ENCODE results near the gene DLG3. TPM values are rescaled to one million over a fixed set of nuclear protein-coding genes. Genes with fewer than 3 reads are reported as not detected.
A peak's percentile ranks its signal among the peaks of the same experiment; 100 is the strongest.

Gene DLG3
- total and polyA plus RNA-seq, 11 donors = 6.1 to 14.8 (median 9.6) TPM

DNA sequence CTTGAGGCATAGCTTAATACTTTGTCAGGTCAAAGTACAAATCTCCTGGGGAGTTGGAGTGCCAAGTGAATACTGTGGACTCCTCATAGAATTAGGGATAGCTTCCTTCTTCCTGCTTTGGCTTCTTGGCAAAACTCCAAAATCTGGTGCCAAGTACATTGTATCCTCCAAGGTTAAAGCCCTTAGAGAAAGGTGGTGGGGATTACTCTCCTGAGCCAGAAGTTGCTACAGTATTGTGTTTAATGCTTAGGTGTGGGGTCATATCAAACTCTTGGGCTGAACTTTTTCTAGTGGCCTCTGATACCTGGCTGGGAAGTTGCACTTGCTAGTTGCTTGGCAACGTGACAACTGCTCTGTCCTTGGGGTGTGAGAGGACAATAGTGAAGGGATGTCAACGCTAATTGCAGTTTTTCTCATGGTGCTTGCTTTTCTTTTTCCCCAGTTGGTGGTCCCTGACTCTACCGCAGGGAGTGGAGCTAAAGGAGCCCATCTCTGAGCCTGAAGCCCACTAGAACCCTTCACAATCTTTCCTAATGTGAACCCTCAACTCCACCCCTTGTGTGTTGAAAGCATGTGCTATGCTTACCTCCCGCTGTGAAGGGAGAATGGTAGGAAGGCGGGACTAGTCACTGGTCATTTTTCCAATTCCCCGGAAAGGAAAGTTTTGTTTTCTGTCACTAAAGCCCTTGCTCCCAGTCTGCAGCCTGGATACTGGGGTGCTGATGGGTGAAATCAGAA is 35.5 kb downstream of the DLG3 start:
- intact Hi-C loops (cut with DNase I) = loop anchor here in 2 of 10 donors (2.0 kb wide), 1 partner anchor 25 kb away; no protein-coding TSS in a partner anchor
- Histone ChIP-seq H3K4me1 (peaks cover 0 to 48% (median 13%) of the 10 kb centered on the region in 12 donors), H3K27me3 (peaks cover 0 to 47% (median 0%) of the 10 kb centered on the region in 9 donors), H3K27ac (peak overlapping the region; percentile 53 to 87 (median 71)), H3K9me3 (no peaks in the 10 kb centered on the region), H3K36me3 (no peaks in the 10 kb centered on the region), H3K4me3 (peak overlapping the region in 9 of 12 donors; percentile 8 to 42 (median 30))
- ATAC-seq = peak; percentile 42 to 57 (median 44)
- WGBS, 4 donors = 16 to 34% (median 25%) methylated on average over 6 of the region's 6 CpGs
- TF ChIP-seq, protein P1, sequence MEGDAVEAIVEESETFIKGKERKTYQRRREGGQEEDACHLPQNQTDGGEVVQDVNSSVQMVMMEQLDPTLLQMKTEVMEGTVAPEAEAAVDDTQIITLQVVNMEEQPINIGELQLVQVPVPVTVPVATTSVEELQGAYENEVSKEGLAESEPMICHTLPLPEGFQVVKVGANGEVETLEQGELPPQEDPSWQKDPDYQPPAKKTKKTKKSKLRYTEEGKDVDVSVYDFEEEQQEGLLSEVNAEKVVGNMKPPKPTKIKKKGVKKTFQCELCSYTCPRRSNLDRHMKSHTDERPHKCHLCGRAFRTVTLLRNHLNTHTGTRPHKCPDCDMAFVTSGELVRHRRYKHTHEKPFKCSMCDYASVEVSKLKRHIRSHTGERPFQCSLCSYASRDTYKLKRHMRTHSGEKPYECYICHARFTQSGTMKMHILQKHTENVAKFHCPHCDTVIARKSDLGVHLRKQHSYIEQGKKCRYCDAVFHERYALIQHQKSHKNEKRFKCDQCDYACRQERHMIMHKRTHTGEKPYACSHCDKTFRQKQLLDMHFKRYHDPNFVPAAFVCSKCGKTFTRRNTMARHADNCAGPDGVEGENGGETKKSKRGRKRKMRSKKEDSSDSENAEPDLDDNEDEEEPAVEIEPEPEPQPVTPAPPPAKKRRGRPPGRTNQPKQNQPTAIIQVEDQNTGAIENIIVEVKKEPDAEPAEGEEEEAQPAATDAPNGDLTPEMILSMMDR (IDR thresholded peaks at IDR 0.05) = no peak
- TF ChIP-seq POLR2A (IDR thresholded peaks at IDR 0.05) = no peak
- DNase-seq = peak in 4 of 5 donors; percentile 6 to 54 (median 33)

- peak overlapping the region in 9 of 12 donors; percentile 8 to 42 (median 30) for H3K4me3 ChIP-seq
- peak; percentile 86 to 94 (median 88) for ATAC-seq
- peaks cover 0 to 48% (median 13%) of the 10 kb centered on the region in 12 donors for H3K4me1 ChIP-seq
- 18 to 49% (median 27%) methylated on average over 9 of the region's 9 CpGs for WGBS, 4 donors
- no peaks in the 10 kb centered on the region for H3K9me3 ChIP-seq
- no peaks in the 10 kb centered on the region for H3K36me3 ChIP-seq
- H3K27ac ChIP-seq = peak overlapping the region; percentile 58 to 87 (median 71)
- peaks cover 0 to 48% (median 0%) of the 10 kb centered on the region in 9 donors for H3K27me3 ChIP-seq
- peak in 4 of 5 donors; percentile 46 to 62 (median 48) for DNase-seq
- intact Hi-C loops (cut with DNase I) = loop anchor here in 2 of 10 donors (2.0 kb wide), 1 partner anchor 26 kb away; no protein-coding TSS in a partner anchor
- TF ChIP-seq, protein P1 (IDR thresholded peaks at IDR 0.05) = no peak
- TF ChIP-seq POLR2A (IDR thresholded peaks at IDR 0.05) = peak in 1 of 2 donors; percentile 43
Observed at GRCh38 chrX:70480660-70481018, 36.0 kb downstream of the DLG3 start.

GRCh38 chrX:70481471-70482270 is 37.0 kb downstream of the DLG3 start:
- Histone ChIP-seq H3K27ac (peak overlapping the region; percentile 37 to 87 (median 69)), H3K4me3 (no peak overlapping the region), H3K4me1 (peaks cover 0 to 45% (median 13%) of the 10 kb centered on the region in 12 donors), H3K9me3 (no peaks in the 10 kb centered on the region), H3K27me3 (peaks cover 0 to 47% (median 0%) of the 10 kb centered on the region in 9 donors), H3K36me3 (no peaks in the 10 kb centered on the region)
- intact Hi-C loops (cut with DNase I) = loop anchor here in 2 of 10 donors (2.0 kb wide), 1 partner anchor 27 kb away; no protein-coding TSS in a partner anchor
- 41 to 68% (median 52%) methylated on average over 8 of the region's 8 CpGs for WGBS, 4 donors
- DNase-seq = no peak
- TF ChIP-seq POLR2A (IDR thresholded peaks at IDR 0.05) = no peak
- TF ChIP-seq, protein P1 (IDR thresholded peaks at IDR 0.05) = no peak
- ATAC-seq = peak in 2 of 4 donors; percentile 19 to 35

Measured in heart left ventricle (tissue), 16 donors.